A673 (cell line): Measurements from ENCODE around the gene EIF4E2. TPM values are rescaled to one million over a fixed set of nuclear protein-coding genes. Genes with fewer than 3 reads are reported as not detected.

Experiments
- BruUV-seq: library from RNA; stranded (reverse); fragments of 400-500 nt; replicated peaks from 2 replicates; lab custom pipeline; 2021; lab: Mats Ljungman, UMichigan
- CTCF ChIA-PET: fragments of 300-600 bp; sonication (Branson Sonifier 250); formaldehyde crosslinking; loops from one replicate; lab custom pipeline; 2022; ENCODE audit warnings: antibody characterized with exemption; lab: Charles Lee
- POLR2A ChIA-PET: fragments of 300-600 bp; sonication (Branson Sonifier 250); formaldehyde crosslinking; loops from one replicate; lab custom pipeline; 2022; ENCODE audit warnings: antibody characterized with exemption; ENCODE audit not compliant: low non-redundant PET; lab: Charles Lee
- DNase-seq: peaks from one replicate; pipeline ENCODE4 v3.0.0-alpha.2; 2015; ENCODE audit warnings: low spot score
- H3K27ac ChIP-seq: fragments of 200-600 bp; sonication (generic); 2 replicates; pipeline ENCODE4 v1.5.1; 2016; ENCODE audit warnings: mixed run types, low read depth, mild to moderate bottlenecking, mixed read lengths, antibody characterized with exemption, low read length; ENCODE audit not compliant: poor library complexity, severe bottlenecking
- H3K27me3 ChIP-seq: fragments of 200-600 bp; sonication (generic); replicated peaks from 2 replicates; pipeline ENCODE4 v1.6.1; 2017; ENCODE audit warnings: mixed run types, low read depth, mild to moderate bottlenecking, mixed read lengths, antibody characterized with exemption, low read length; ENCODE audit not compliant: insufficient read depth, poor library complexity
- H3K36me3 ChIP-seq: fragments of 200-600 bp; sonication (generic); 2 replicates; pipeline ENCODE4 v1.6.1; 2016; ENCODE audit warnings: mixed run types, mild to moderate bottlenecking, mixed read lengths, antibody characterized with exemption, low read length; ENCODE audit not compliant: insufficient read depth, poor library complexity, severe bottlenecking
- H3K4me1 ChIP-seq: fragments of 200-600 bp; sonication (generic); 2 replicates; pipeline ENCODE4 v1.6.1; 2017; ENCODE audit warnings: mixed run types, mild to moderate bottlenecking, mixed read lengths, antibody characterized with exemption, low read length; ENCODE audit not compliant: insufficient read depth, poor library complexity, severe bottlenecking
- H3K4me3 ChIP-seq: fragments of 200-600 bp; sonication (generic); 2 replicates; pipeline ENCODE4 v1.5.1; 2016; ENCODE audit warnings: low read depth, mixed run types, mild to moderate bottlenecking, mixed read lengths, low read length; ENCODE audit not compliant: poor library complexity, severe bottlenecking
- H3K9me3 ChIP-seq: fragments of 200-600 bp; sonication (generic); 2 replicates; pipeline ENCODE4 v1.6.1; 2016; ENCODE audit warnings: mixed run types, low read depth, mild to moderate bottlenecking, mixed read lengths, antibody characterized with exemption, low read length; ENCODE audit not compliant: poor library complexity, severe bottlenecking
- CTCF ChIP-seq: fragments of 300-800, 200-600 bp; sonication (generic); conservative IDR thresholded peaks from 2 replicates; pipeline ENCODE4 v1.5.1; 2017; ENCODE audit warnings: low read depth, mild to moderate bottlenecking, antibody characterized with exemption, low read length, moderate library complexity, mixed read lengths
- EZH2 ChIP-seq: fragments of 200-600 bp; sonication (generic); IDR thresholded peaks from 2 replicates; pipeline ENCODE4 v1.6.1; 2017; ENCODE audit warnings: borderline replicate concordance, low read depth, mild to moderate bottlenecking, mixed read lengths, antibody characterized with exemption, low read length; ENCODE audit not compliant: poor library complexity, severe bottlenecking
- intact Hi-C: fragments of 100-400 bp; cut with micrococcal nuclease; formaldehyde crosslinking; loops from one replicate; pipeline ENCODE4 v1.10.0; 2022; ENCODE audit not compliant: unreplicated experiment
- total RNA-seq: library from RNA; stranded (reverse); gene quantifications from 2 replicates; pipeline ENCODE4 v1.2.3, GENCODE V29; 2021

Gene EIF4E2
- total RNA-seq, 1 experiment from 2014 or later: 60.8 TPM

- ChIA-PET CTCF (interaction anchor here (0.6 kb wide), 1 partner anchor 60 kb away, joined by 9 read pairs; no protein-coding TSS in a partner anchor), POLR2A (no interaction called here)
- BruUV-seq: no TSS peak
- intact Hi-C loops: no loop called here
- no peak overlapping the region for H3K4me3 ChIP-seq
- H3K36me3 ChIP-seq: peaks cover 7% of the 10 kb centered on the region
- H3K27ac ChIP-seq: no peak overlapping the region
- H3K4me1 ChIP-seq: no peaks in the 10 kb centered on the region
- no peak for TF ChIP-seq EZH2
- no peak for TF ChIP-seq CTCF
- no peak for DNase-seq
- no peaks in the 10 kb centered on the region for H3K9me3 ChIP-seq
- H3K27me3 ChIP-seq: no peaks in the 10 kb centered on the region
Measured at GRCh38 chr2:232542715-232543467, 7.6 kb upstream of the EIF4E2 start.

GRCh38 chr2:232543491-232543890 lies 7.0 kb upstream of the EIF4E2 start:
- no peak for DNase-seq
- ChIA-PET CTCF (no interaction called here), POLR2A (no interaction called here)
- Histone ChIP-seq H3K27me3 (no peaks in the 10 kb centered on the region), H3K9me3 (no peaks in the 10 kb centered on the region), H3K4me1 (no peaks in the 10 kb centered on the region), H3K36me3 (peaks cover 9% of the 10 kb centered on the region), H3K4me3 (no peak overlapping the region), H3K27ac (no peak overlapping the region)
- TF ChIP-seq CTCF: no peak
- TF ChIP-seq EZH2: no peak
- intact Hi-C loops: no loop called here
- no TSS peak for BruUV-seq

- no peaks in the 10 kb centered on the region for H3K4me1 ChIP-seq
- BruUV-seq: no TSS peak
- ChIA-PET POLR2A (no interaction called here), CTCF (no interaction called here)
- H3K4me3 ChIP-seq: no peak overlapping the region
- no peak for TF ChIP-seq CTCF
- no peak for TF ChIP-seq EZH2
- H3K27me3 ChIP-seq: no peaks in the 10 kb centered on the region
- intact Hi-C loops: no loop called here
- DNase-seq: no peak
- H3K36me3 ChIP-seq: peaks cover 13% of the 10 kb centered on the region
- no peaks in the 10 kb centered on the region for H3K9me3 ChIP-seq
- H3K27ac ChIP-seq: no peak overlapping the region
Measured at GRCh38 chr2:232543928-232544631, 6.4 kb upstream of the EIF4E2 start.
